Measurements from ENCODE around the gene FAM107B. TPM values are rescaled to one million over a fixed set of nuclear protein-coding genes. Genes with fewer than 3 reads are reported as not detected.

Gene FAM107B
- total and polyA plus RNA-seq, 10 of the 15 experiments (the other 5 are each of a cell fraction or from before 2014, with no cell fraction given) = 22.9 to 162 (median 86.6) TPM

GRCh38 chr10:14554091-14554490, 220.6 kb downstream of the FAM107B start:
- H3K4me2 ChIP-seq (ENCODE audit: control insufficient read depth, insufficient read depth) = peak overlapping the region; percentile 4; the same call in 1 of the 2 replicates
- H3K4me3 ChIP-seq = no peak overlapping the region
- no peak for DNase-seq (ENCODE audit: low read depth, low spot score)
- peak overlapping the region; percentile 37; the same call in 1 of the 2 replicates for H2AFZ ChIP-seq (ENCODE audit: control insufficient read depth, low read depth, low read length)
- no peaks in the 10 kb centered on the region for H3K9me3 ChIP-seq (replicated peaks; ENCODE audit: control insufficient read depth, insufficient read depth, low read length)
- H3K9ac ChIP-seq (ENCODE audit: control insufficient read depth, insufficient read depth, low read length) = no peak overlapping the region
- no peaks in the 10 kb centered on the region for H3K27me3 ChIP-seq (replicated peaks in 1 of 2; ENCODE audit: control insufficient read depth in 2 of 2, insufficient read depth in 2 of 2, low read length in 1 of 2)
- intact Hi-C loops (cut with micrococcal nuclease; ENCODE audit: unreplicated experiment) = no loop called here
- H3K27ac ChIP-seq (ENCODE audit: control insufficient read depth, insufficient read depth) = 0 out of 2 replicates have a peak overlapping the region, but pooled peaks have one; percentile 22
- ChIA-PET CTCF (interaction anchor here (0.9 to 3.8 kb wide), 6 partner anchors 8 to 58 kb away, joined by 3 to 24 read pairs (median 4); no protein-coding TSS in a partner anchor), SMC1A (ENCODE audit: uncharacterized antibody, unreplicated experiment) (interaction anchor here (0.7 to 3.1 kb wide), 12 partner anchors 9 to 283 kb away, joined by 3 to 12 read pairs (median 3); no protein-coding TSS in a partner anchor), POLR2A (interaction anchor here (0.8 kb wide), 1 partner anchor 9 kb away, joined by 3 read pairs; no protein-coding TSS in a partner anchor), RAD21 (ENCODE audit: unreplicated experiment) (interaction anchor here (1.0 to 2.1 kb wide), 6 partner anchors 9 to 283 kb away, joined by 3 to 8 read pairs (median 4); partner anchors contain the start of gene CDNF)
- no peaks in the 10 kb centered on the region for H4K20me1 ChIP-seq (ENCODE audit: control insufficient read depth, insufficient read depth)
- TF ChIP-seq SMAD1 (IDR thresholded peaks at IDR 0.05; ENCODE audit: low read depth, partially characterized antibody) (no peak), BHLHE40 (IDR thresholded peaks at IDR 0.05; ENCODE audit: borderline replicate concordance in 1 of 2, low read depth in 2 of 2, low read length in 1 of 2) (no peak)
- H3K4me1 ChIP-seq (ENCODE audit: control insufficient read depth, insufficient read depth, low read length) = peaks cover 34% of the 10 kb centered on the region
- no peak for ATAC-seq
- peaks cover 8 to 11% of the 10 kb centered on the region in 2 experiments; a peak in 3 of 4 replicates for H3K36me3 ChIP-seq (ENCODE audit: control insufficient read depth in 2 of 2, insufficient read depth in 2 of 2, low read length in 1 of 2)
- BruUV-seq (replicated peaks) = no TSS peak
- peaks cover 37% of the 10 kb centered on the region for H3K79me2 ChIP-seq (ENCODE audit: control insufficient read depth, insufficient read depth, low read length)
- no peak for FAIRE-seq
- in situ Hi-C loops (cut with MboI) = no loop called here
- WGBS (ENCODE audit: insufficient coverage, insufficient replicate concordance, low lambda C conversion rate, missing lambda C conversion rate) = 68% methylated on average over 3 of the region's 3 CpGs

GRCh38 chr10:14553448-14553847, 221.2 kb downstream of the FAM107B start:
- H3K36me3 ChIP-seq (ENCODE audit: control insufficient read depth in 2 of 2, insufficient read depth in 2 of 2, low read length in 1 of 2) = peaks cover 8 to 12% of the 10 kb centered on the region in 2 experiments; a peak in 3 of 4 replicates
- POLR2A ChIA-PET = interaction anchor here (1.3 kb wide), 1 partner anchor 18 kb away, joined by 4 read pairs; no protein-coding TSS in a partner anchor
- no peak overlapping the region for H2AFZ ChIP-seq (ENCODE audit: control insufficient read depth, low read depth, low read length)
- peaks cover 34% of the 10 kb centered on the region for H3K79me2 ChIP-seq (ENCODE audit: control insufficient read depth, insufficient read depth, low read length)
- intact Hi-C loops (cut with micrococcal nuclease; ENCODE audit: unreplicated experiment) = no loop called here
- no TSS peak for BruUV-seq (replicated peaks)
- H3K9ac ChIP-seq (ENCODE audit: control insufficient read depth, insufficient read depth, low read length) = no peak overlapping the region
- H4K20me1 ChIP-seq (ENCODE audit: control insufficient read depth, insufficient read depth) = no peaks in the 10 kb centered on the region
- H3K27ac ChIP-seq (ENCODE audit: control insufficient read depth, insufficient read depth) = no peak overlapping the region
- ATAC-seq (peak; percentile 57), FAIRE-seq (no peak), DNase-seq (ENCODE audit: low read depth, low spot score) (no peak)
- WGBS (ENCODE audit: insufficient coverage, insufficient replicate concordance, low lambda C conversion rate, missing lambda C conversion rate) = 0% methylated on average over 1 of the region's 1 CpG
- SMC1A ChIA-PET (ENCODE audit: uncharacterized antibody, unreplicated experiment) = interaction anchor here (0.7 to 3.1 kb wide), 12 partner anchors 8 to 284 kb away, joined by 3 to 12 read pairs (median 4); no protein-coding TSS in a partner anchor
- H3K9me3 ChIP-seq (replicated peaks; ENCODE audit: control insufficient read depth, insufficient read depth, low read length) = no peaks in the 10 kb centered on the region
- peaks cover 34% of the 10 kb centered on the region for H3K4me1 ChIP-seq (ENCODE audit: control insufficient read depth, insufficient read depth, low read length)
- in situ Hi-C loops (cut with MboI) = no loop called here
- RAD21 ChIA-PET (ENCODE audit: unreplicated experiment) = interaction anchor here (1.0 to 2.1 kb wide), 4 partner anchors 9 to 58 kb away, joined by 3 to 8 read pairs (median 5); no protein-coding TSS in a partner anchor
- CTCF ChIA-PET = interaction anchor here (0.6 to 3.8 kb wide), 7 partner anchors 9 to 271 kb away, joined by 3 to 24 read pairs (median 5); no protein-coding TSS in a partner anchor
- no peak overlapping the region for H3K4me2 ChIP-seq (ENCODE audit: control insufficient read depth, insufficient read depth)
- no peak overlapping the region for H3K4me3 ChIP-seq
- H3K27me3 ChIP-seq (replicated peaks in 1 of 2; ENCODE audit: control insufficient read depth in 2 of 2, insufficient read depth in 2 of 2, low read length in 1 of 2) = no peaks in the 10 kb centered on the region
- TF ChIP-seq USF1 (IDR thresholded peaks at IDR 0.05; ENCODE audit: borderline replicate concordance, extremely low read length, insufficient read depth, low read depth, low read length) (no peak), IKZF2 (IDR thresholded peaks at IDR 0.05) (0 out of 4 replicates have a peak, but pooled peaks of 1 of the 2 experiments have one; percentile 12), CEBPZ (IDR thresholded peaks at IDR 0.05; ENCODE audit: low read depth, low read length) (no peak), PML (IDR thresholded peaks at IDR 0.05; ENCODE audit: low read length) (peak; percentile 27; the same call in 1 of the 2 replicates), MXI1 (IDR thresholded peaks at IDR 0.05; ENCODE audit: low read depth, low read length) (no peak), MTA2 (IDR thresholded peaks at IDR 0.05; ENCODE audit: low read depth) (no peak), JUNB (IDR thresholded peaks at IDR 0.05) (peak; percentile 46; the same call in 1 of the 2 replicates), NR2C1 (IDR thresholded peaks at IDR 0.05) (no peak), NFXL1 (IDR thresholded peaks at IDR 0.05; ENCODE audit: borderline replicate concordance) (no peak), FOXM1 (IDR thresholded peaks at IDR 0.05; ENCODE audit: low read depth, low read length) (0 out of 2 replicates have a peak, but pooled peaks have one; percentile 21)

Data from GM12878 (cell line).